HEK293 (cell line): ENCODE results near the gene GPR33.

Experiments used
- CTCF ChIA-PET: fragments of 350-600 bp; formaldehyde crosslinking; extraction: SDS; loops from one replicate; lab custom pipeline; 2021; ENCODE audit warnings: antibody characterized with exemption; lab: Yijun Ruan, JAX
- POLR2A ChIA-PET: fragments of 300-600 bp; formaldehyde crosslinking; extraction: SDS; loops from one replicate; lab custom pipeline; 2020; ENCODE audit warnings: antibody characterized with exemption, inconsistent platforms; lab: Yijun Ruan, JAX
- H3K27ac ChIP-seq: fragments of 200-500 bp; sonication (Bioruptor generic); 2 replicates; pipeline ENCODE4 v1.5.1; 2014; ENCODE audit warnings: low read depth, low read length, control low read depth, inconsistent platforms; ENCODE audit errors: extremely low read depth
- H3K36me3 ChIP-seq, 2 experiments: fragments of 200-500 bp in 1 of 2; sonication (Bioruptor generic) in 1 of 2; 1 replicate in 1 of 2; 2 replicates in 1 of 2; pipeline ENCODE4 v1.5.1; 2014 to 2017; ENCODE audit warnings: inconsistent platforms in 2 of 2, low read length in 2 of 2; ENCODE audit not compliant: control insufficient read depth in 2 of 2, insufficient read depth in 1 of 2
- H3K4me1 ChIP-seq: fragments of 200-500 bp; sonication (Bioruptor generic); 2 replicates; pipeline ENCODE4 v1.5.1; 2014; ENCODE audit warnings: mild to moderate bottlenecking, low read length, inconsistent platforms; ENCODE audit not compliant: control insufficient read depth, insufficient read depth
- H3K4me3 ChIP-seq: 2 replicates; pipeline ENCODE4 v1.5.1; 2011; ENCODE audit warnings: low read depth, mild to moderate bottlenecking, control low read depth, low read length, moderate library complexity
- H3K9me3 ChIP-seq: fragments of 200-500 bp; sonication (Bioruptor generic); 2 replicates; pipeline ENCODE4 v1.5.1; 2014; ENCODE audit warnings: low read depth, low read length, inconsistent platforms; ENCODE audit not compliant: control insufficient read depth, insufficient read depth
- CTCF ChIP-seq: fragments of 450-650 bp; formaldehyde crosslinking; IDR thresholded peaks from 2 replicates; pipeline ENCODE4 v1.5.1; 2016; ENCODE audit warnings: missing biosample characterization, missing genetic modification characterization
- ELK4 ChIP-seq: IDR thresholded peaks from 2 replicates; pipeline ENCODE4 v1.6.1; 2011; ENCODE audit warnings: mild to moderate bottlenecking, low read depth, low read length, borderline replicate concordance
- GLI2 ChIP-seq: fragments of 450-650 bp; formaldehyde crosslinking; IDR thresholded peaks from 2 replicates; pipeline ENCODE4; 2017; ENCODE audit warnings: missing biosample characterization, missing genetic modification characterization, low read depth, borderline replicate concordance
- INSM2 ChIP-seq: fragments of 450-650 bp; formaldehyde crosslinking; IDR thresholded peaks from 2 replicates; pipeline ENCODE4 v1.5.1; 2016; ENCODE audit warnings: missing biosample characterization, missing genetic modification characterization
- ZBTB20 ChIP-seq: fragments of 450-650 bp; formaldehyde crosslinking; IDR thresholded peaks from 2 replicates; pipeline ENCODE4 v1.5.1; 2016; ENCODE audit warnings: missing biosample characterization, missing genetic modification characterization
- ZBTB8A ChIP-seq: fragments of 450-650 bp; formaldehyde crosslinking; IDR thresholded peaks from 2 replicates; pipeline ENCODE4 v1.5.1; 2016; ENCODE audit warnings: missing biosample characterization, missing genetic modification characterization
- ZFP3 ChIP-seq: fragments of 450-650 bp; formaldehyde crosslinking; IDR thresholded peaks from 2 replicates; pipeline ENCODE4 v1.5.1; 2016; ENCODE audit warnings: low read depth, missing biosample characterization, missing genetic modification characterization
- ZNF112 ChIP-seq: fragments of 450-650 bp; formaldehyde crosslinking; IDR thresholded peaks from 2 replicates; pipeline ENCODE4 v1.5.0; 2017; ENCODE audit warnings: missing biosample characterization, missing genetic modification characterization
- ZNF169 ChIP-seq: fragments of 450-650 bp; formaldehyde crosslinking; IDR thresholded peaks from 2 replicates; pipeline ENCODE4 v1.5.1; 2016; ENCODE audit warnings: missing biosample characterization, missing genetic modification characterization
- ZNF175 ChIP-seq: fragments of 450-650 bp; formaldehyde crosslinking; IDR thresholded peaks from 2 replicates; pipeline ENCODE4 v1.5.1; 2016; ENCODE audit warnings: missing biosample characterization, missing genetic modification characterization
- ZNF214 ChIP-seq: fragments of 450-650 bp; formaldehyde crosslinking; IDR thresholded peaks from 2 replicates; pipeline ENCODE4 v1.5.1; 2017; ENCODE audit warnings: missing biosample characterization, mild to moderate bottlenecking, missing genetic modification characterization, borderline replicate concordance
- ZNF248 ChIP-seq: fragments of 450-650 bp; formaldehyde crosslinking; IDR thresholded peaks from 2 replicates; pipeline ENCODE4 v1.5.1; 2017; ENCODE audit warnings: missing biosample characterization, missing genetic modification characterization
- ZNF394 ChIP-seq: fragments of 450-650 bp; formaldehyde crosslinking; IDR thresholded peaks from 2 replicates; pipeline ENCODE4 v1.5.1; 2016; ENCODE audit warnings: missing biosample characterization, missing genetic modification characterization, mild to moderate bottlenecking, moderate library complexity, borderline replicate concordance
- ZNF488 ChIP-seq: fragments of 450-650 bp; formaldehyde crosslinking; IDR thresholded peaks from 2 replicates; pipeline ENCODE4 v1.5.1; 2016; ENCODE audit warnings: missing biosample characterization, missing genetic modification characterization
- ZNF549 ChIP-seq: fragments of 450-650 bp; IDR thresholded peaks from 2 replicates; pipeline ENCODE4 v1.5.1; 2018; ENCODE audit warnings: missing biosample characterization, missing genetic modification characterization, mild to moderate bottlenecking, inconsistent platforms, moderate library complexity
- ZNF560 ChIP-seq: fragments of 450-650 bp; formaldehyde crosslinking; IDR thresholded peaks from 2 replicates; pipeline ENCODE4 v1.5.1; 2017; ENCODE audit warnings: missing biosample characterization, missing genetic modification characterization, borderline replicate concordance
- ZNF571 ChIP-seq: fragments of 450-650 bp; formaldehyde crosslinking; IDR thresholded peaks from 2 replicates; pipeline ENCODE4 v1.5.0; 2017; ENCODE audit warnings: missing biosample characterization, missing genetic modification characterization
- ZNF610 ChIP-seq: fragments of 450-650 bp; formaldehyde crosslinking; IDR thresholded peaks from 2 replicates; pipeline ENCODE4 v1.5.1; 2016; ENCODE audit warnings: missing biosample characterization, missing genetic modification characterization, borderline replicate concordance
- ZNF707 ChIP-seq: fragments of 450-650 bp; formaldehyde crosslinking; IDR thresholded peaks from 2 replicates; pipeline ENCODE4 v1.5.1; 2016; ENCODE audit warnings: missing biosample characterization, missing genetic modification characterization
- ZNF785 ChIP-seq: fragments of 450-650 bp; formaldehyde crosslinking; IDR thresholded peaks from 2 replicates; pipeline ENCODE4 v1.5.1; 2016; ENCODE audit warnings: missing biosample characterization, missing genetic modification characterization
- ZXDB ChIP-seq: fragments of 450-650 bp; formaldehyde crosslinking; IDR thresholded peaks from 2 replicates; pipeline ENCODE4 v1.5.1; 2016; ENCODE audit warnings: missing biosample characterization, missing genetic modification characterization

The GPR33 gene

GRCh38 chr14:31505411-31505810, 17.6 kb upstream of the GPR33 start:
- POLR2A ChIA-PET: no interaction called here

GRCh38 chr14:31501870-31502269, 14.0 kb upstream of the GPR33 start:
- TF ChIP-seq GLI2 (tag by site-specific recombination) (no peak), ZNF785 (tag by site-specific recombination) (no peak), ZXDB (tag by site-specific recombination) (no peak), ELK4 (no peak), ZNF560 (tag by site-specific recombination) (no peak), ZNF248 (tag by site-specific recombination) (no peak), ZBTB8A (tag by site-specific recombination) (no peak)
- no peaks in the 10 kb centered on the region for H3K36me3 ChIP-seq
- ChIA-PET POLR2A (no interaction called here), CTCF (no interaction called here)
- H3K27ac ChIP-seq: no peak overlapping the region
- no peaks in the 10 kb centered on the region for H3K4me1 ChIP-seq
- no peak overlapping the region for H3K4me3 ChIP-seq
- no peaks in the 10 kb centered on the region for H3K9me3 ChIP-seq

More at GRCh38 chr14:31505411-31505810, 17.6 kb upstream of the GPR33 start:
- H3K27ac ChIP-seq: no peak overlapping the region
- H3K4me1 ChIP-seq: no peaks in the 10 kb centered on the region
- no peaks in the 10 kb centered on the region for H3K9me3 ChIP-seq
- TF ChIP-seq ZNF112 (tag by site-specific recombination): no peak
- TF ChIP-seq ZNF707 (tag by site-specific recombination): no peak
- TF ChIP-seq ZNF394 (tag by site-specific recombination): no peak
- no peak for TF ChIP-seq ZNF488 (tag by site-specific recombination)
- no peak for TF ChIP-seq CTCF
- TF ChIP-seq ZNF169: no peak
- no peak for TF ChIP-seq ZFP3
- no peak for TF ChIP-seq ZNF549 (tag by site-specific recombination)
- TF ChIP-seq ZNF248 (tag by site-specific recombination): no peak
- TF ChIP-seq ELK4: no peak
- TF ChIP-seq ZNF571 (tag by site-specific recombination): no peak
- TF ChIP-seq ZBTB20 (tag by site-specific recombination): no peak
- TF ChIP-seq INSM2: no peak
- TF ChIP-seq ZNF214 (tag by site-specific recombination): no peak
- TF ChIP-seq ZNF175 (tag by site-specific recombination): no peak
- TF ChIP-seq ZNF610 (tag by site-specific recombination): no peak
- H3K4me3 ChIP-seq: no peak overlapping the region
- CTCF ChIA-PET: no interaction called here
- no peaks in the 10 kb centered on the region for H3K36me3 ChIP-seq
